Uterus (tissue), 4 donors: ENCODE measurements around the gene FXYD6. TPM values are rescaled to one million over a fixed set of nuclear protein-coding genes. Genes with fewer than 3 reads are reported as not detected.

Source experiments
- DNase-seq, 2 donors: peaks; one replicate each; pipeline ENCODE4 v3.0.0-alpha.2; 2019 to 2020
- H3K27ac ChIP-seq, 2 donors: fragments of 200-600 bp; sonication (generic); 1 replicate in 1 of 2; 2 replicates in 1 of 2; pipeline ENCODE4 v1.5.1; 2016 to 2018
- H3K27me3 ChIP-seq, 2 donors: fragments of 200-600 bp; sonication (generic); one replicate each; pipeline ENCODE4 v1.5.1; 2018 to 2019; ENCODE audit warnings: control low read depth in 1 of 2
- H3K36me3 ChIP-seq, 2 donors: fragments of 200-600 bp; sonication (generic); one replicate each; pipeline ENCODE4 v1.5.1; 2019; ENCODE audit warnings: control low read depth in 1 of 2
- H3K4me1 ChIP-seq, 2 donors: fragments of 200-600 bp; sonication (generic); one replicate each; pipeline ENCODE4 v1.5.1; 2018 to 2019; ENCODE audit warnings: control low read depth in 1 of 2
- H3K4me3 ChIP-seq, 2 donors: fragments of 200-600 bp; sonication (generic); 1 replicate in 1 of 2; 2 replicates in 1 of 2; pipeline ENCODE4 v1.5.1; 2018 to 2019; ENCODE audit warnings: mild to moderate bottlenecking in 1 of 2
- H3K9me3 ChIP-seq, 2 donors: fragments of 200-600 bp; sonication (generic); one replicate each; pipeline ENCODE4 v1.5.1; 2019; ENCODE audit warnings: control low read depth in 1 of 2
- CTCF ChIP-seq, 4 experiments: fragments of 200-600 bp in 2 of 4; fragments of 450-650 bp in 2 of 4; sonication (generic) in 2 of 4; IDR thresholded peaks; one replicate each; pipeline ENCODE4 v1.5.1; 2016 to 2019; ENCODE audit warnings: antibody characterized with exemption in 4 of 4, mild to moderate bottlenecking in 2 of 4, moderate library complexity in 1 of 4
- POLR2A ChIP-seq, 2 donors: fragments of 450-650 bp; IDR thresholded peaks; one replicate each; pipeline ENCODE4 v1.6.1; 2016; ENCODE audit warnings: antibody characterized with exemption in 2 of 2, mild to moderate bottlenecking in 1 of 2, moderate library complexity in 1 of 2
- intact Hi-C: fragments of 100-400 bp; cut with DNase I; formaldehyde crosslinking; loops from one replicate; pipeline ENCODE4 v1.15.1; 2023; ENCODE audit warnings: low total_unique reads
- total RNA-seq, 4 donors: library from RNA; depleted of rRNA in 3 of 4; stranded (reverse); fragments of >200 nt in 3 of 4; gene quantifications; one replicate each; pipeline versions ENCODE4 v1.1.0 to v1.2.4, GENCODE V29; 2014 to 2023
- donor health status: DM: yes; HTN: yes; CAD: no.

FXYD6 gene
- total RNA-seq, 4 donors from 2014 or later, result 85.3 to 307 (median 192) TPM

DNA sequence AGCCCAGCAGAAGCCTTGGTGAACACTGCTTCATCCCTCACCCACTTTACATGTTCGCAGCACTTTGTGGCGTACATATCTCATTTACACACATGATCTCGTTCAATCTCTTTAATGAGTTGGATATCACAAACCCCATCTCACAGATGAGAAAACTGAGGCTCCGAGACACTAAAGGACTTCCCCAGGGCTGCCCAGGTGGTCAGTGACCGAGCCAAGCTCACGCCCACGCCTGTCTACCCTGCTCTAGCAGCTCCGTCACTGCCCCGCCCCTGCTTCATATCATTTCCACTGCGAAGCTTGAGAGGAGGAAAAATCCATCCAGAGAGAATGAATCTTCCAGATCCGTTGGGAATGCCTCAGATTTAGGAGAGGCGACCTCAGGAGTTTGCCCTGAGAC, 67.7 kb downstream of the FXYD6 start:
- no peaks in the 10 kb centered on the region for H3K27me3 ChIP-seq
- peak in 1 of 2 donors; percentile 53 for DNase-seq
- TF ChIP-seq CTCF (IDR thresholded peaks at IDR 0.05) (no peak), POLR2A (IDR thresholded peaks at IDR 0.05) (no peak)
- peak overlapping the region; percentile 64 to 70 for H3K27ac ChIP-seq
- H3K4me1 ChIP-seq, result no peaks in the 10 kb centered on the region
- H3K9me3 ChIP-seq, result no peaks in the 10 kb centered on the region
- intact Hi-C loops, result loop anchor here (10.0 kb wide), 1 partner anchor 246 kb away; no protein-coding TSS in a partner anchor
- no peaks in the 10 kb centered on the region for H3K36me3 ChIP-seq
- H3K4me3 ChIP-seq, result no peak overlapping the region

- H3K27ac ChIP-seq, result no peak overlapping the region
- intact Hi-C loops, result loop anchor here (10.0 kb wide), 1 partner anchor 247 kb away; no protein-coding TSS in a partner anchor
- H3K27me3 ChIP-seq, result no peaks in the 10 kb centered on the region
Observed at GRCh38 chr11:117807482-117808327, 68.8 kb downstream of the FXYD6 start.

GRCh38 chr11:117806846-117807245, 69.6 kb downstream of the FXYD6 start:
- intact Hi-C loops, result loop anchor here (10.0 kb wide), 1 partner anchor 248 kb away; no protein-coding TSS in a partner anchor
- TF ChIP-seq CTCF (IDR thresholded peaks at IDR 0.05), result no peak
- no peak for TF ChIP-seq POLR2A (IDR thresholded peaks at IDR 0.05)
- no peaks in the 10 kb centered on the region for H3K27me3 ChIP-seq
- H3K9me3 ChIP-seq, result no peaks in the 10 kb centered on the region
- DNase-seq, result no peak
- H3K4me3 ChIP-seq, result no peak overlapping the region
- H3K27ac ChIP-seq, result no peak overlapping the region
- H3K4me1 ChIP-seq, result no peaks in the 10 kb centered on the region
- H3K36me3 ChIP-seq, result no peaks in the 10 kb centered on the region

More at GRCh38 chr11:117807482-117808327, 68.8 kb downstream of the FXYD6 start:
- no peaks in the 10 kb centered on the region for H3K9me3 ChIP-seq
- DNase-seq, result peak; percentile 84 to 86
- TF ChIP-seq POLR2A (IDR thresholded peaks at IDR 0.05) (no peak), CTCF (IDR thresholded peaks at IDR 0.05) (peak; percentile 83 to 91 (median 87))
- no peaks in the 10 kb centered on the region for H3K36me3 ChIP-seq
- no peak overlapping the region for H3K4me3 ChIP-seq
- H3K4me1 ChIP-seq, result no peaks in the 10 kb centered on the region

- TF ChIP-seq POLR2A (IDR thresholded peaks at IDR 0.05) (no peak), CTCF (IDR thresholded peaks at IDR 0.05) (no peak)
Observed at GRCh38 chr11:117805045-117805444, 71.4 kb downstream of the FXYD6 start.

DNA sequence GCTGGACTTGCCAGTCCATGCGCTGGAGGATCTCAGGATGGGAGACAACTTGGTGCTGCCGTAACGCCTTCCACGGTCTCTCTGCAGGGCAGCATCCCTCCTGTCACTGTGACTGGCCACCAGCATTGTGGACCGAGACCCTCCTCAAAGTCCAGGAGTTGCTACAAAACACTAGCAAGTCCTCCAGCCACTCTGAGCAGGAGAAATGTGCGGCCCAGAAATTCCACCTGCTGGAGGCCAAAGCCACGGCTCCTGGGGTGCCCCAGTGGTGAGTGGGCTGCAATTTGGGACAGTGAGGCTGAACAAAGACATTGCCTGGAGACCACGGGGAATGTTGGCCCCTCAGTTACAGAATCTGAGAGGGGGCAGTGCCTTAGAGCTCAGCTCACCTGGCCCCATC, 72.6 kb downstream of the FXYD6 start:
- H3K36me3 ChIP-seq, result no peaks in the 10 kb centered on the region
- no peaks in the 10 kb centered on the region for H3K4me1 ChIP-seq
- no peaks in the 10 kb centered on the region for H3K27me3 ChIP-seq
- no peaks in the 10 kb centered on the region for H3K9me3 ChIP-seq
- no peak overlapping the region for H3K27ac ChIP-seq
- intact Hi-C loops, result loop anchor here (10.0 kb wide), 1 partner anchor 251 kb away; no protein-coding TSS in a partner anchor
- no peak for DNase-seq
- H3K4me3 ChIP-seq, result no peak overlapping the region
- no peak for TF ChIP-seq CTCF (IDR thresholded peaks at IDR 0.05)
- no peak for TF ChIP-seq POLR2A (IDR thresholded peaks at IDR 0.05)

More at GRCh38 chr11:117805045-117805444, 71.4 kb downstream of the FXYD6 start:
- no peaks in the 10 kb centered on the region for H3K9me3 ChIP-seq
- intact Hi-C loops, result loop anchor here (10.0 kb wide), 1 partner anchor 250 kb away; no protein-coding TSS in a partner anchor
- no peak overlapping the region for H3K27ac ChIP-seq
- no peak overlapping the region for H3K4me3 ChIP-seq
- no peak for DNase-seq
- H3K4me1 ChIP-seq, result no peaks in the 10 kb centered on the region
- H3K27me3 ChIP-seq, result no peaks in the 10 kb centered on the region
- H3K36me3 ChIP-seq, result no peaks in the 10 kb centered on the region
